ENCODE data around the gene PCSK1N. TPM values are rescaled to one million over a fixed set of nuclear protein-coding genes. Genes with fewer than 3 reads are reported as not detected.
"Not testable (repeated sequence)": the region's sequence is repeated elsewhere in the genome, so short reads cannot be mapped to it uniquely, and the experiment has no call there.

Gene PCSK1N
- 10 to 100 TPM in 1 of 3 donors, 1 to 10 TPM in 2; 5.1 to 10.4 (median 6.8) TPM for polyA plus RNA-seq (ENCODE audit: insufficient read length in 3 of 3)

GRCh38 chrX:48835524-48836329 lies at the start of gene PCSK1N:
Gene PCSK1N (minus strand): TSS chrX:48835610. CDS start chrX:48835532, 78 bp downstream.
- peak in 1 of 3 donors; percentile 18 for DNase-seq (ENCODE audit: low read depth in 3 of 3, low spot score in 2 of 3)

- DNase-seq (ENCODE audit: low read depth in 3 of 3, low spot score in 2 of 3): no peak
Observed at GRCh38 chrX:48883729-48884128, 48.3 kb upstream of the PCSK1N start.

DNA sequence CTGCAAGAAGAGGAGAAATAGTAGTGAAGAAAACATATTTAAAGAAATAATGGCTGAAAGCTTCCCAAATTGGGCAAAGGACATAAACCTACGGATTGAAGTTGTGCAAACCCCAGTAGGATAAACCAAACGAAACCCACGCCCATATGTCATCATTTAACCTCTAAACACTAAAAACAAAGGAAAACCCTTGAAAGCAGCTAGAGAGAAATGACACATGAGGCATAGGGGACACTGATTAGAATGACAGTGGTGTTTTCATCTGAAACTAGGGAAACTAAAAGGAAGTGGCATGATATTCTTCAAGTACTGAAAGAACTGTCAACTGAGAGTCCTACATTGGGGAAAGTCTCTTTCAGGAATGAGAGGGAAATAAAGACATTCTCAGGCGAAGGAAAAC lies 41.5 kb upstream of the PCSK1N start:
- not testable (repeated sequence) for DNase-seq (ENCODE audit: low read depth in 3 of 3, low spot score in 2 of 3)

GRCh38 chrX:48872017-48872416 lies 36.6 kb upstream of the PCSK1N start:
- not testable (repeated sequence) for DNase-seq (ENCODE audit: low read depth in 3 of 3, low spot score in 2 of 3)

DNA sequence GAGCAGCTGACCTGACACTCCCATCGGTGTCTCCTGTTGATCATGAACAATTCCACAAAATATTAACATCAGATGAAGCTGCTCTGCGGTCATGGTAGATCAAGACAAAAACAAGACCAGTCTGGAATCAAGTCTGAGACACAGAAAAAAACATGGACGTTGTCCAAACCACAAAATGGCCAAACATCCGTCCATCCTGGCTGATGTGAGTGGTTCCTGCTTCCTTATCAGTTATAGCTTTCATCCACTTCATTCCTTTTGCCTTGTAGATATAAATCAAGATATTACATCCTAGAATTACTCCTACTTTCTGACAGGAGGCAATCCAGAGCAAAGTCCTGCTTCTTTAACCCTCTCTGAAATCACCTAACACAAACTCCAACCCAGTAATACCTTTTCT lies 28.8 kb upstream of the PCSK1N start:
- no peak for DNase-seq (ENCODE audit: low read depth in 3 of 3, low spot score in 2 of 3)

DNA sequence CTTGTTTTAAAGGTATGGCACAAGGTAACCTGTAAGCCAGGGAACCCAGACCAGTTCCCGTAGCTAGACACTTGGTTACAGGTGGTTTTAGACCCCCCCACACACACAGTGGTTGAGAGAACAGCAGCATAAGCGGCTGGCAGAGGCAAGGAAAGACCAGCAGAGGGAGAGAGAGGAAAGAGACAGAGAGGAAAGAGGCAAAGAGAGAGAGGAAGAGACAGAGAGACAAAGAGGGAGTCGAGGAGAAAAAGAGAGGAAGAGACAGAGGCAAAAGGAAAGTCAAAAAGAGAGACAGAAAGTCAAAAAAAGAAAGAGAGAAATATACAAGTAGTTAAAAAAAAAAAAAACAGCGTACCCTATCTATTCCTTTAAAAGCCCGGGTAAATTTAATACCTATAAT lies 19.5 kb upstream of the PCSK1N start:
- DNase-seq (ENCODE audit: low read depth in 3 of 3, low spot score in 2 of 3): no peak

DNA sequence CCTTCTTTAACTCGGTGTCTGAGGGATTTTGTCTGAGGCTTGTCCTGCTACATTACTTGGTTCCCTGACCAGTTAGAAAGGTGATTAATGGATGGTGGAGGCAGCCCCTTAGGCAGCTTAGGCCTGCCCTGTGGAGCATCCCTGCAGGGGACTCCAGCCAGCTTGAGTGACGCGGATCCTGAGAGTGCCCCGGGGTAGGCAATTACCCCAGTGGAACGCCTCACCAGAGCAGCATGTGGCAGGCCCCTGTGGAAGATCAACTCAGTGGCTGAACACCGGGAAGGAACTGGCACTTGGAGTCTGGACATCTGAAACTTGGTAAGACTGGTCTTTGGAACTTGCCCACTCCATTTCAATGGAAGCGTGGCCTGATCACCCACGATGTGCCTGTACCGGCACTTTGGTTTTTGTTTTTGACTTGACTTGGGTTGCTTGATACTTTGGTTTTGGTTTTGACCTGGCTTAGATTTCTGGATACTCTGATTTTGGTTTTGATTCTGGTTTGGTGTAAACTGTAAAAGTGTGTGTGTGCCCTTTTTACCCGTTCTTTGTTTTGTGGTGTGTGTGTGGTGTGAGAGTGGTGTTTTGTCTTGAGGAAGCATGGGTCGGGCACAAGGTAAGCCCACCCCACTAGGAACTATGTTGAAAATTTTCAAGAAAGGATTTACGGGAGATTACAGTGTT lies 18.9 kb upstream of the PCSK1N start:
- not testable (repeated sequence) for DNase-seq (ENCODE audit: low read depth in 3 of 3, low spot score in 2 of 3)

DNA sequence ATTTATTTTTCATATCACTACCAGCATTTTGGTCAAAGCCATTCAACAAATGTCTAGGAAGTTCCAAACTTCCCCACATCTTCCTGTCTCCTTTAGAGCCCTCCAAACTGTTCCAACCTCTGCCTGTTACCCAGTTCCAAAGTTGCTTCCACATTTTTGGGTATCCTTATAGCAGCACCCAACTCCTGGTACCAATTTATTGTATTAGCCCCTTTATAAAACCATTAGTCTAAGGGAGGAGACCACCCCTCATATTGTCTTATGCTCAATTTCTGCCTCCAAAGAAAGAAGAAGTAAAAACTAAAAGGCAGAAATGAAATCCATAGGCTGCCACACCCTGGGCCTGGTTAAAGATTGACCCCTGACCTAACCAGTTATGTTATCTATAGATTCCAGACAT lies 18.1 kb upstream of the PCSK1N start:
- not testable (repeated sequence) for DNase-seq (ENCODE audit: low read depth in 3 of 3, low spot score in 2 of 3)

- DNase-seq (ENCODE audit: low read depth in 3 of 3, low spot score in 2 of 3): no peak
Observed at GRCh38 chrX:48852857-48853256, 17.4 kb upstream of the PCSK1N start.

DNA sequence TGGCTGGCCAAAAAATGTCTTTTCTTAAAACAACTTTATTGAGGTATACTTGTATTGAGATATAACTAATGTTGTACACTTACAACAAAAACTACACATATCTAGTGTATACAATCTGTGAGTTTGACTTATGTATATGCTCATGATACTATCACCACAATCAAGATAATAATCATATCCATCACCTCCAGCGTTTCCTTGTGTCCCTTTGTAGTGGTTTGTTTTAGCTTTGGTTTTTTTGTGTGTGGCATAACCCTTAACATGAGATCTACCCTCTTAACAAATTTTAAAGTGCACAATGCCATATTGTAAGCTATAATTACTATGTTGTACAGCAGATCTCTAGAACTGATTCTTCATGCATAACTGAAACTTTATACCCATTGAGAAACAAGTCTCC lies 13.4 kb upstream of the PCSK1N start:
- DNase-seq (ENCODE audit: low read depth in 3 of 3, low spot score in 2 of 3): no peak

- no peak for DNase-seq (ENCODE audit: low read depth in 3 of 3, low spot score in 2 of 3)
Observed at GRCh38 chrX:48839686-48840085, 4.3 kb upstream of the PCSK1N start.

GRCh38 chrX:48834383-48834709 lies 1.1 kb downstream of the PCSK1N start:
- DNase-seq (ENCODE audit: low read depth in 3 of 3, low spot score in 2 of 3): no peak

DNA sequence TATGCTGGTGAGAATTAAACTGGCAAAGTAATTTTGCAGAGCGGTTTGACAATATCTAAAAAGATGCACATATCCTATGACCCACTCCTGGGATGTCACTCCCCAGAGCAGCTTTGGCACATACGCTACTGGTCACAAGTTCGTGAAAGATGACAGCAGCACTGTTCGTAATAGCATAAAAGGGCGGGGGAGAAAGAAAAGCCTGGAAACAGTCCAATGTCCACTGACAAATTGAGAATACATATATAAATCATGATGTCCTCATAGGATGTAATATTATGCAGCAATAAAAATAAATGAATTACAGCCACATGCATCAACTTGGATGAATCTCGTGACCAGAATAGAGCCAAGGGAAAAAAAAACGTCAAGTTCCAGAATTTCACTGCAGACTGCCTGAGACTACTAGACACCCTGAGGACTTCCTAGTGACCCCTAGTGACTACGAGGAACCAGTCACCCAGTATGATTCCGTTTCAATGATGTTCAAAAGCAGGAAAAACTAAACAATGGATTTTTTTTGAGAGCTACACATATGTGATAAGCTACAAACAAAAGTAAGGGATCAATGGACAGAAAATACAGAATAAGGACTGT lies 1.8 kb downstream of the PCSK1N start:
- no peak for DNase-seq (ENCODE audit: low read depth in 3 of 3, low spot score in 2 of 3)

DNA sequence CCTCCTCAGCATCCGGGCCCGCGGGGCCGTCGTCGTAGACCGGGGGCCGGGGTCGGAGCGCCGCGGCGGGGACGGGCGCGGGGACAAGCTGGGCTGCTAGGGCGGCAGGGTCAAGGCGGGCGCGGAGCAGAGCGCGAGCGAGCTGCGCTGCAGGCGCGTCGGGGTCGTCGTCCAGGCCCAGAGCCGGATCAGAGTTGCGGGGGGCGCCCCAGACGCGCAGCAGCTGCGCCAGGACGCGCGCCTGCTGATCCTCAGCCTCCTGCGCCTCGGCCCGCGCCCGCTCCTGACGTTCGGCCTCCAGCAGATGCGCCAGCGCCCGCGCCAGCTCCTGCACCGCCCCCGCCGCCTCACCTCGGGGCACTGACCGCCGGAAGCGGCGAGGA lies 3.5 kb downstream of the PCSK1N start:
- no peak for DNase-seq (ENCODE audit: low read depth in 3 of 3, low spot score in 2 of 3)

DNA sequence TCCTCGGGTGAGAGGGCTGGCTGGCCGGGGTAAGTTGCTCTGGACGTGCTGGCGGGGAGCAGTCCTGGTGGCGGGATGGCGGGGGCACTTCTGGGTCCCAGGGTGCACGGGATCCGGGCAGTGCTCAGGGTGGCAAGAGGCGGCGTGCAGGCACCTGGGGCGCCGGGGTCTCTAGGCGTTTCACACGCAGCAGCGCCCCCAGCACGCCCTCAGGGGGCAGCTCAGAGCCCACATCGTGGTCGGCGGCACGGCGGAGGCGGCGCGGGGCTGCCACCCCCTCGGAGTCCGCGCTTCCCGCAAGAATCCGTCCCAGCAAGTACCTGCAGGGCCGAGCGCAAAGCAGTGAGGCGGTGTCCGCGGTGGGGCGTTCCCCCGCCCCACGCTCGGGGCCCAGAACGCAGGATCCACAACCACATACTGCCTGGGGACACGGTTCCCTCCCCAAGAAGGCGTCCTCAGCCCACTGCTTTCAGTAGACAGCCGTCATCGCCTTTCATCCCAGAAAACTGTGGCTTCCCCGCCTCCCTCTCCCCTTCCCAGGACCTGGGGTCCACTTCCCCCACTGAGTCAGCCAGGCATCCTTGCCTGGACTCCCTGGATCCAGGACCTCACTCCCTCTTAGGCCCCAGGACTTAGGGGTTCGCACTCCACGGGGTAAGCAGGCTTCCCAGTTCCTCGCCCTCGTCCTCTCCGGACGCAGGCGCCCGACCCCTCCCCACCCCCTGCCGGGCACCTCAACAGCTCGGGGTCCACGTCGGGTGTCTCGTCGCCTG lies 4.1 kb downstream of the PCSK1N start:
- DNase-seq (ENCODE audit: low read depth in 3 of 3, low spot score in 2 of 3): no peak

- no peak for DNase-seq (ENCODE audit: low read depth in 3 of 3, low spot score in 2 of 3)
Observed at GRCh38 chrX:48829016-48829735, 6.2 kb downstream of the PCSK1N start.

- DNase-seq (ENCODE audit: low read depth in 3 of 3, low spot score in 2 of 3): no peak
Observed at GRCh38 chrX:48827654-48827968, 7.8 kb downstream of the PCSK1N start.

DNA sequence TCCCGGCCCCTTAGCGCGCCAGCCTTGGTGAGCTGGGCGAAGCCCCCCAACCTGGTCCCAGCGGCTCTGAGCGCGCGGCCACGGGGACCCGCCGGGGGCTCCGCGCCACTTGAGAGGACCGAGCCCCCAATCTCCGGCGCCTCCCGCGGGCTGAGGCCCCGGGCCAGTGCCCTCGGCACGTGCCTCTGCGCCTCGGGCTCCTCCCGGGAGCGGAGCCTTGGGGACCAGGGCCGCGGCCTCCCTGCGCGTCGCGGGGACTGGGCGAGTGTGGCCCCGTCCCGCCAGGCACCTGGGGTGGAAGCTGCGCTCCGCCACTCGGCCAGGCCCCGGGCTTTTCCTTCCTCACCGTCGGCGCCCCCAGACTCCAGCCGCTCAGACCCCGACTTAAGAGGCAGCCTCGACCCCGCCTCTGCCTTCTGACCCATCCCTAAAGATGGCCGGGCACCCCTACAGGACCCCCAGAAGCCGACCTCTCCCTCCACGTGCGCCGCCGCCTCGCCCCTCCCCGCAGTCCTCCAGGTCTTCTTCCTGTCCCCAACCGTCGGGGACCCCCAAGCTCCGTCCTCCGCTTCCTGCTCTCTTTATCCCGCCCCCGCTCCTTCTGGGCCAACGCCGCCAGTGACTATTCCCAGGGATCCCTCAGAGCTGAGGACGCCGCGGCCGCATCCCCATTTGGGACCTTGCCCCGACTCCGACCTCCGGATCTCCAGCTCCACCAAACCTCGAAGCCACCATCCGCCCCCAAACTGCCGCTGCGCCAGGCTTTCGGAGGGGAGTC lies 8.3 kb downstream of the PCSK1N start:
- DNase-seq (ENCODE audit: low read depth in 3 of 3, low spot score in 2 of 3): no peak

- no peak for DNase-seq (ENCODE audit: low read depth in 3 of 3, low spot score in 2 of 3)
Observed at GRCh38 chrX:48826135-48826875, 9.1 kb downstream of the PCSK1N start, which contains the start of gene ERAS. Gene ERAS (plus strand): TSS chrX:48826513. CDS start chrX:48829124, 2,611 bp downstream.

Measured in right renal cortex interstitium (tissue), 3 donors.